Osteocyte (in vitro differentiated cells): ENCODE data around the gene BAHCC1. TPM values are rescaled to one million over a fixed set of nuclear protein-coding genes. Genes with fewer than 3 reads are reported as not detected.

Experiments
- DNase-seq: peaks from one replicate; pipeline ENCODE4 v3.0.0; 2021; ENCODE audit warnings: mixed read lengths; ENCODE audit not compliant: unreplicated experiment; ENCODE audit errors: extremely low spot score
- H3K27ac Mint-ChIP-seq: one replicate; pipeline ENCODE4 v1.8.0; 2021; ENCODE audit warnings: mild to moderate bottlenecking, mixed read lengths; ENCODE audit not compliant: unreplicated experiment
- H3K27me3 Mint-ChIP-seq: one replicate; pipeline ENCODE4 v1.8.0; 2021; ENCODE audit warnings: mixed read lengths; ENCODE audit not compliant: unreplicated experiment
- H3K36me3 Mint-ChIP-seq: one replicate; pipeline ENCODE4 v1.8.0; 2021; ENCODE audit warnings: mixed read lengths; ENCODE audit not compliant: unreplicated experiment
- H3K4me1 Mint-ChIP-seq: one replicate; pipeline ENCODE4 v1.8.0; 2021; ENCODE audit warnings: mixed read lengths; ENCODE audit not compliant: unreplicated experiment
- H3K4me3 Mint-ChIP-seq: one replicate; pipeline ENCODE4 v1.8.0; 2021; ENCODE audit warnings: mild to moderate bottlenecking, moderate library complexity, mixed read lengths; ENCODE audit not compliant: unreplicated experiment
- H3K9me3 Mint-ChIP-seq: one replicate; pipeline ENCODE4 v1.8.0; 2021; ENCODE audit warnings: mixed read lengths; ENCODE audit not compliant: unreplicated experiment
- total RNA-seq: library from RNA; stranded (reverse); gene quantifications from 2 replicates; pipeline ENCODE4 v1.2.1, GENCODE V29; 2021
- TF ChIP-seq, protein P1 (sequence below): fragments of 200-600 bp; sonication (generic); IDR thresholded peaks from 2 replicates; pipeline ENCODE4 v1.5.0; 2021; ENCODE audit warnings: antibody characterized with exemption, mild to moderate bottlenecking, moderate library complexity

Gene BAHCC1
- total RNA-seq, 1 donor from 2014 or later: 55.7 TPM

- TF ChIP-seq, protein P1, sequence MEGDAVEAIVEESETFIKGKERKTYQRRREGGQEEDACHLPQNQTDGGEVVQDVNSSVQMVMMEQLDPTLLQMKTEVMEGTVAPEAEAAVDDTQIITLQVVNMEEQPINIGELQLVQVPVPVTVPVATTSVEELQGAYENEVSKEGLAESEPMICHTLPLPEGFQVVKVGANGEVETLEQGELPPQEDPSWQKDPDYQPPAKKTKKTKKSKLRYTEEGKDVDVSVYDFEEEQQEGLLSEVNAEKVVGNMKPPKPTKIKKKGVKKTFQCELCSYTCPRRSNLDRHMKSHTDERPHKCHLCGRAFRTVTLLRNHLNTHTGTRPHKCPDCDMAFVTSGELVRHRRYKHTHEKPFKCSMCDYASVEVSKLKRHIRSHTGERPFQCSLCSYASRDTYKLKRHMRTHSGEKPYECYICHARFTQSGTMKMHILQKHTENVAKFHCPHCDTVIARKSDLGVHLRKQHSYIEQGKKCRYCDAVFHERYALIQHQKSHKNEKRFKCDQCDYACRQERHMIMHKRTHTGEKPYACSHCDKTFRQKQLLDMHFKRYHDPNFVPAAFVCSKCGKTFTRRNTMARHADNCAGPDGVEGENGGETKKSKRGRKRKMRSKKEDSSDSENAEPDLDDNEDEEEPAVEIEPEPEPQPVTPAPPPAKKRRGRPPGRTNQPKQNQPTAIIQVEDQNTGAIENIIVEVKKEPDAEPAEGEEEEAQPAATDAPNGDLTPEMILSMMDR: no peak
- H3K4me3 Mint-ChIP-seq: no peak overlapping the region
Measured at GRCh38 chr17:81487089-81487486, 91.8 kb downstream of the BAHCC1 start.

DNA sequence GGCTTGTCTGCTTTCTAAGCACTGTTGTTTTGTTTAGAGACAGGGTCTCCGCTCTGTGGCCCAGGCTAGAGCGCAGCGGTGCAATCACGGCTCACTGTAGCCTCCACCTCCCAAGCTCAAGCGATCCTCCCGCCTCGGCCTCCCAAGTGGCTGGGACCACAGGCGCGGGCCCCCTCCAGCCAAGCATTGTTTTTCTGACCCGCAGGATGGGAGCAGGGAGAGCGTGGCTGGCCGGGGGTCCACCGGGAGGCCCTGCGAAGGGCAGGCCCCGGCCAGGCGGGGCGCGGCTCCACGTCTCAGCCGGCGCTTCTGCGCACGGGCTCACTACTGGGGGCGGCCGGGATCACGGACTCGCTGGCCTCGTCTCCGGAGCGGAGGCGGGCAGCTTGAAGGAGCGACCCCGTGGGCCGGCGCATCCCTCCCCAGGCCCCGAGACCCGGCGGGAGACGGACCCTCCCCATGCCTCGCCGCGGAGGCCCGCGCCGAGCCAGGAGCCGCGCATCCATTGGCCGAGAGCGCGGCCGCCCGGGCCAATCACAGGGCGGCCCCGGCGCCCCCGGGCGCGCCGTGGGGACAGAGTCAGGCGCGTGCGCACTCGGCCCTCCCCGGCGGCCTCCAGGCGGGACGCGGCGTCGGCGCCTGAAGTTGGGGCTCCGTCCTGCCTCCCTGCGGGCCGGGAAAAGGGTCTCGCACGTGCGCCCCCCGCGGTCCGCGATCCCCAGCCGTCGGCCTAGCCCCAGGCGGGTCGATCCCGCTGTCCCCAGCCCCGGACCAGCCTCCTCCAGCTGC, 92.4 kb downstream of the BAHCC1 start:
- H3K27ac Mint-ChIP-seq: peak overlapping the region; percentile 34
- H3K36me3 Mint-ChIP-seq: no peaks in the 10 kb centered on the region
- H3K4me3 Mint-ChIP-seq: no peak overlapping the region
- no peaks in the 10 kb centered on the region for H3K27me3 Mint-ChIP-seq
- H3K9me3 Mint-ChIP-seq: no peaks in the 10 kb centered on the region
- TF ChIP-seq, protein P1: no peak
- H3K4me1 Mint-ChIP-seq: peaks cover 46% of the 10 kb centered on the region
- no peak for DNase-seq

More at GRCh38 chr17:81487089-81487486, 91.8 kb downstream of the BAHCC1 start:
- DNase-seq: no peak
- Mint-ChIP-seq H3K9me3 (no peaks in the 10 kb centered on the region), H3K4me1 (peaks cover 48% of the 10 kb centered on the region), H3K36me3 (no peaks in the 10 kb centered on the region), H3K27ac (peak overlapping the region; percentile 34), H3K27me3 (no peaks in the 10 kb centered on the region)

DNA sequence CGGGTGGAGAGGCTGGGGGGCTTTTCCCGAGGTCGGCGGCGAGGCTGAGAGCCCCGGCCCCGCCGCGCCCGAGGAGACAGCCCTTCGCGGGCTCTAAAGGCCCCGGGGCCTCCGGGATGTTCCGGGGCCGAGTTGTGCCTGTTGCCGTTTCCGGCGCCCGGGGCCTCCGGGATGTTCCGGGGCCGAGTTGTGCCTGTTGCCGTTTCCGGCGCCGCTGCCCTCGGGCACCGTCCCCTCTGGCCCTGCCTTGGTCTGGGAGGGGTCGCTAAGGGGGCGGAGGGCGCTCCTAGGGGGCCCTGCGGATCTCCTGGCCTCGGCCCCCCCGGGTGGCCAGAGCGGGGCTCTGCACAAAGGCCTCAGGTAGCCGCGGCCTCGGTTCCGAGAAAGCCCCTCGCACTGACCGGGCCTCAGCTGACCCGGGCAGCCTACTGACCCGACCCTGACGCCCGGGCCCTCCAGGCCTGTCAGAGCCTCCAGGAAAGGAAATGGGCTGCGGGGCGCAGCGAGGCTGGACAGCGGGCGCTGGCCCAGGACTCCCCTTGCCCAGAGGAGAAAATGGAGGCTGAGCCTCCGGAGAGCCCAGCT, 93.1 kb downstream of the BAHCC1 start:
- Mint-ChIP-seq H3K36me3 (no peaks in the 10 kb centered on the region), H3K4me3 (no peak overlapping the region), H3K27ac (no peak overlapping the region), H3K27me3 (no peaks in the 10 kb centered on the region), H3K4me1 (peaks cover 39% of the 10 kb centered on the region), H3K9me3 (no peaks in the 10 kb centered on the region)
- DNase-seq: no peak
- TF ChIP-seq, protein P1: no peak

GRCh38 chr17:81489012-81489997, 94.0 kb downstream of the BAHCC1 start:
- Mint-ChIP-seq H3K9me3 (no peaks in the 10 kb centered on the region), H3K27ac (peak overlapping the region; percentile 92), H3K4me1 (peaks cover 36% of the 10 kb centered on the region), H3K27me3 (no peaks in the 10 kb centered on the region), H3K36me3 (no peaks in the 10 kb centered on the region), H3K4me3 (peak overlapping the region; percentile 60)
- DNase-seq: no peak
- TF ChIP-seq, protein P1: no peak
